Lung (tissue), 12 donors: ENCODE measurements around the gene DCLK1. TPM values are rescaled to one million over a fixed set of nuclear protein-coding genes. Genes with fewer than 3 reads are reported as not detected.

ENCODE experiments used
- ATAC-seq: fragments of 200-7000 bp; cut with Tn5 transposase; one replicate; pipeline ENCODE4 v1.9.1; 2020; ENCODE audit warnings: moderate number of reproducible peaks; ENCODE audit not compliant: insufficient read depth, low FRiP score
- DNase-seq, 3 donors: peaks; one replicate each; pipeline ENCODE4 v3.0.0-alpha.2; 2013 to 2017
- H3K27ac ChIP-seq, 2 donors: one replicate each; pipeline ENCODE4 v1.5.1; 2013; ENCODE audit warnings: mild to moderate bottlenecking in 2 of 2, moderate library complexity in 2 of 2, control low read depth in 1 of 2, inconsistent platforms in 1 of 2, low read depth in 1 of 2, low read length in 1 of 2
- H3K27me3 ChIP-seq, 3 donors: one replicate each; pipeline ENCODE4 v1.5.1; 2013; ENCODE audit warnings: low read length in 2 of 3; ENCODE audit not compliant: control insufficient read depth in 3 of 3, insufficient read depth in 3 of 3
- H3K36me3 ChIP-seq, 4 donors: one replicate each; pipeline ENCODE4 v1.5.1; 2013; ENCODE audit warnings: low read length in 4 of 4, mild to moderate bottlenecking in 1 of 4, moderate library complexity in 1 of 4; ENCODE audit not compliant: control insufficient read depth in 4 of 4, insufficient read depth in 4 of 4
- H3K4me1 ChIP-seq, 5 donors: one replicate each; pipeline ENCODE4 v1.5.1; 2013; ENCODE audit warnings: low read length in 5 of 5, mild to moderate bottlenecking in 2 of 5, moderate library complexity in 1 of 5; ENCODE audit not compliant: control insufficient read depth in 5 of 5, insufficient read depth in 5 of 5
- H3K4me3 ChIP-seq: one replicate; pipeline ENCODE4 v1.5.1; 2013; ENCODE audit warnings: mild to moderate bottlenecking, control low read depth, moderate library complexity
- H3K9ac ChIP-seq, 2 donors: one replicate each; pipeline ENCODE4 v1.5.1; 2013; ENCODE audit warnings: low read length in 2 of 2, control low read depth in 1 of 2; ENCODE audit not compliant: insufficient read depth in 1 of 2
- H3K9me3 ChIP-seq, 4 donors: one replicate each; pipeline ENCODE4 v1.5.1; 2013; ENCODE audit warnings: low read length in 3 of 4, mild to moderate bottlenecking in 1 of 4, moderate library complexity in 1 of 4; ENCODE audit not compliant: control insufficient read depth in 4 of 4, insufficient read depth in 3 of 4
- WGBS, 2 donors: extraction: QIAGEN DNeasy Blood & Tissue Kit; methylation state at CpG; one replicate each; pipeline ENCODE4 v1.1.7; 2013; 5-methylcytosine and 5-hydroxymethylcytosine counted together
- polyA plus RNA-seq, 2 donors: library from polyadenylated mRNA; stranded (reverse); fragments of 200-250 nt; gene quantifications; one replicate each; pipeline ENCODE4 v1.2.1, GENCODE V29; 2013
- total RNA-seq, 2 donors: library from RNA; depleted of rRNA in 1 of 2; stranded (reverse); fragments of >200 nt in 1 of 2; gene quantifications; one replicate each; pipeline ENCODE4 v1.2.1, GENCODE V29; 2014 to 2021
- TF ChIP-seq, protein P1 (sequence below): IDR thresholded peaks from 2 replicates; pipeline ENCODE4 v1.5.1; 2012; ENCODE audit warnings: mild to moderate bottlenecking; ENCODE audit errors: control extremely low read depth, extremely low read depth
- donor health status: control.
- donor health status: control.
- donor health status: Bipolar disorder and iron deficiency.
- donor health status: healthy.
- donor health status: DM: yes; HTN: yes; CAD: no.

DCLK1 gene
- total and polyA plus RNA-seq, 4 donors, result 1.2 to 23.5 (median 7.0) TPM

DNA sequence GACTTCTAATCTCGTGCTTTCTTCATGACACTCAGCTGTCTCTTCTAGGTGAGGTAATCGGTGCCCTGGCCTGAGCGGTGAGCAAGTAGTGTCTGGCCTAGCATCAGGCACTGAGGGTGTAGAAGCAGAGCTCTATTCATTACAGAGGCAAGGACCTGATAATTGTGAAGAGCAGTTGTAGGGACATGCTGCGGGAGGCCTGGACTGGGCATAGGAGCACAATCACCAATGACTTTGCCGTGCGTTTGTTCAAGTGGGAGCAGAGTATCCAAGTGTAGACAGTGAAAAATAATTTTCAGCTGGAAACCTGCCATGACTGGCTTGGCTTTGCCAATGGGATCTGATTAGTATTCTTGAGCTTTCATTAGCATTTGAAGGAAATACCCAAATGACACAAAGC is 32.1 kb upstream of the DCLK1 start:
- DNase-seq (peak in 2 of 3 donors; percentile 22 to 44), ATAC-seq (no peak)
- 75 to 91% methylated on average over 6 of the region's 6 CpGs for WGBS, 2 donors
- no peak overlapping the region for H3K27ac ChIP-seq
- peaks cover 0 to 8% (median 3%) of the 10 kb centered on the region in 5 donors for H3K4me1 ChIP-seq
- TF ChIP-seq, protein P1, sequence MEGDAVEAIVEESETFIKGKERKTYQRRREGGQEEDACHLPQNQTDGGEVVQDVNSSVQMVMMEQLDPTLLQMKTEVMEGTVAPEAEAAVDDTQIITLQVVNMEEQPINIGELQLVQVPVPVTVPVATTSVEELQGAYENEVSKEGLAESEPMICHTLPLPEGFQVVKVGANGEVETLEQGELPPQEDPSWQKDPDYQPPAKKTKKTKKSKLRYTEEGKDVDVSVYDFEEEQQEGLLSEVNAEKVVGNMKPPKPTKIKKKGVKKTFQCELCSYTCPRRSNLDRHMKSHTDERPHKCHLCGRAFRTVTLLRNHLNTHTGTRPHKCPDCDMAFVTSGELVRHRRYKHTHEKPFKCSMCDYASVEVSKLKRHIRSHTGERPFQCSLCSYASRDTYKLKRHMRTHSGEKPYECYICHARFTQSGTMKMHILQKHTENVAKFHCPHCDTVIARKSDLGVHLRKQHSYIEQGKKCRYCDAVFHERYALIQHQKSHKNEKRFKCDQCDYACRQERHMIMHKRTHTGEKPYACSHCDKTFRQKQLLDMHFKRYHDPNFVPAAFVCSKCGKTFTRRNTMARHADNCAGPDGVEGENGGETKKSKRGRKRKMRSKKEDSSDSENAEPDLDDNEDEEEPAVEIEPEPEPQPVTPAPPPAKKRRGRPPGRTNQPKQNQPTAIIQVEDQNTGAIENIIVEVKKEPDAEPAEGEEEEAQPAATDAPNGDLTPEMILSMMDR, result no peak
- no peak overlapping the region for H3K9ac ChIP-seq
- no peak overlapping the region for H3K4me3 ChIP-seq
- no peaks in the 10 kb centered on the region for H3K27me3 ChIP-seq
- no peaks in the 10 kb centered on the region for H3K36me3 ChIP-seq
- no peaks in the 10 kb centered on the region for H3K9me3 ChIP-seq

DNA sequence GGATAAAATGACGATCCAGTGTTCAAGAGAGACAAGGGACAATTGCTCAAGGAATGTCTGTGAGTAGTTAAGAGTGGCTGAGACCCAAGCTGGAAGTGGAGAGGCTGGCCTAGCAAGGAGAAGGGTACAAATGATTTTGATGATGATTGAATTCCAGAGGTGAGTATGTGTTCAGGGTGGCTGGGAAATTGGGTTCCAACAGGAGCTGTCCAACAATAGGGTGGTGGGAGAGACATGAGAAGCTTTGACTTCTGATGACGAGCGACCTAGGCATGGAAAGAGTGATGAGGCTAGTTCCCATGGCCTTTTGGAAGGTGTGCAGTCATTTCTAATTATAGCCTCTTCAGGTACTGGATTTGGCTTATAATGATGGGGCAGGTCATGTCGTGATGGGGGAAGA is 29.1 kb upstream of the DCLK1 start:
- no peak overlapping the region for H3K27ac ChIP-seq
- TF ChIP-seq, protein P1, result no peak
- H3K9ac ChIP-seq, result no peak overlapping the region
- H3K9me3 ChIP-seq, result no peaks in the 10 kb centered on the region
- DNase-seq (no peak), ATAC-seq (no peak)
- H3K27me3 ChIP-seq, result no peaks in the 10 kb centered on the region
- H3K36me3 ChIP-seq, result no peaks in the 10 kb centered on the region
- H3K4me1 ChIP-seq, result peaks cover 0 to 15% (median 3%) of the 10 kb centered on the region in 5 donors
- WGBS, 2 donors, result 84 to 91% methylated on average over 4 of the region's 4 CpGs
- no peak overlapping the region for H3K4me3 ChIP-seq

DNA sequence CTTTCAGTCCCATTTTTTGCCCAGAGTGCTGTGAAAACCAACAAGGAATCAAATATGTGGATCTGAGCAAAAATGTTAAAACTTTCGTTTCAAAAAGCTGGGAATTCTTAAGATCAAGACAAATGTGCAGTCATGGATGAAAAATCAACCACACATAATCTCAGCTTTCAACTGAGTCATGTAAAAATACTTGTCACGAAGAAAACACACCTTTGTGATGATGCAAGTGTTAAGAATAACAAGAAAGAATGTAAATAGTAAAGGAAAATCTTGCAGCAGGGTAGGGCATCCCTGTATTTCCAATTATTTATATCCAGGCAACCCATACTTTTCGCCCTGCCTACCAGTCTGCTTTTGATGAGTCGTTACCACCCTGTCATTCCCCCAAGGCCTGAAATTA is 27.4 kb upstream of the DCLK1 start:
- H3K4me1 ChIP-seq, result peaks cover 0 to 15% (median 5%) of the 10 kb centered on the region in 5 donors
- no peaks in the 10 kb centered on the region for H3K9me3 ChIP-seq
- H3K27me3 ChIP-seq, result no peaks in the 10 kb centered on the region
- no peaks in the 10 kb centered on the region for H3K36me3 ChIP-seq
- no peak for DNase-seq
- no peak for ATAC-seq
- H3K9ac ChIP-seq, result no peak overlapping the region
- TF ChIP-seq, protein P1, result no peak
- 78 to 79% methylated on average over 4 of the region's 4 CpGs for WGBS, 2 donors
- no peak overlapping the region for H3K27ac ChIP-seq
- no peak overlapping the region for H3K4me3 ChIP-seq

DNA sequence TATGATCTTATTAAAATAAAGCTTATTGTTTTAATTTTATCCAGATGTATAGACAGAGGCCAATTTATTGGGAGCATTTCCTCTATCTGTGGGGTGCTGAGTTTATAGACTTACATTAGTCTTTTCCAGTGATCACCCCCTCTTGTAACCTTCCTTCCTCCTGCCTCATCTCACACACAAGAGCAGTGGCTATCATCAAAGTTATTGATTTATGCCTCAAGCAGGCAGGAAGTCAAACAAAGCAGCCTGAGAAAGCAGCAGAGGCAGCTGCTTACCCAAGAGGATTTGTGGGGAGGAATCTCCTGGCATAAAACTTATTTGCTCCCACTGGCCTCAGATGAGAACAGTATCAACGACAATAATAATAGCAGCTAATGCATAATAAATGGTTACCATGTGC is 26.3 kb upstream of the DCLK1 start:
- no peak for ATAC-seq
- H3K27ac ChIP-seq, result no peak overlapping the region

More for the DNA sequence above, 26.3 kb upstream of the DCLK1 start:
- Histone ChIP-seq H3K27me3 (no peaks in the 10 kb centered on the region), H3K4me3 (no peak overlapping the region), H3K36me3 (no peaks in the 10 kb centered on the region), H3K9me3 (no peaks in the 10 kb centered on the region), H3K9ac (no peak overlapping the region), H3K4me1 (peaks cover 0 to 15% (median 2%) of the 10 kb centered on the region in 5 donors)
- 60 to 81% methylated on average over 1 of the region's 1 CpG for WGBS, 2 donors
- TF ChIP-seq, protein P1, result no peak
- DNase-seq, result peak in 2 of 3 donors; percentile 10 to 25
